H9 (cell line): ENCODE results near the gene SPECC1. TPM values are rescaled to one million over a fixed set of nuclear protein-coding genes. Genes with fewer than 3 reads are reported as not detected.

Experiments used
- DNase-seq: peaks from one replicate; pipeline ENCODE4 v3.0.0-alpha.2; 2017
- H2AFZ ChIP-seq: one replicate; pipeline ENCODE4 v1.6.1; 2013; ENCODE audit warnings: mild to moderate bottlenecking, low read length, control low read depth, moderate library complexity
- H2AK5ac ChIP-seq: 2 replicates; pipeline ENCODE4 v1.6.1; 2013; ENCODE audit warnings: low read length, control low read depth, mixed read lengths; ENCODE audit not compliant: insufficient read length
- H2BK120ac ChIP-seq: one replicate; pipeline ENCODE4 v1.6.1; 2013; ENCODE audit warnings: low read depth, mild to moderate bottlenecking, low read length, control low read depth, inconsistent platforms; ENCODE audit not compliant: poor library complexity, severe bottlenecking
- H2BK12ac ChIP-seq: 2 replicates; pipeline ENCODE4 v1.6.1; 2013; ENCODE audit warnings: low read length, control low read depth, mixed read lengths, low read depth; ENCODE audit not compliant: insufficient read length
- H2BK15ac ChIP-seq: 2 replicates; pipeline ENCODE4 v1.6.1; 2013; ENCODE audit warnings: low read depth, low read length, control low read depth
- H2BK20ac ChIP-seq: one replicate; pipeline ENCODE4 v1.6.1; 2013; ENCODE audit warnings: low read depth, mild to moderate bottlenecking, low read length, control low read depth, inconsistent platforms; ENCODE audit not compliant: poor library complexity, severe bottlenecking
- H2BK5ac ChIP-seq: 2 replicates; pipeline ENCODE4 v1.6.1; 2013; ENCODE audit warnings: low read length, control low read depth, mixed read lengths; ENCODE audit not compliant: insufficient read length
- H3K14ac ChIP-seq: 2 replicates; pipeline ENCODE4 v1.6.1; 2013; ENCODE audit warnings: low read length, control low read depth; ENCODE audit not compliant: insufficient read depth
- H3K18ac ChIP-seq: 2 replicates; pipeline ENCODE4 v1.6.1; 2013; ENCODE audit warnings: low read depth, mild to moderate bottlenecking, mixed read lengths, low read length, control low read depth; ENCODE audit not compliant: insufficient read length
- H3K23ac ChIP-seq: 2 replicates; pipeline ENCODE4 v1.6.1; 2013; ENCODE audit warnings: low read length, control low read depth, mixed read lengths, low read depth; ENCODE audit not compliant: insufficient read length
- H3K23me2 ChIP-seq: 2 replicates; pipeline ENCODE4 v1.6.1; 2013; ENCODE audit warnings: low read depth, mild to moderate bottlenecking, mixed read lengths, low read length, control low read depth; ENCODE audit not compliant: insufficient read length, poor library complexity, severe bottlenecking
- H3K27ac ChIP-seq: 2 replicates; pipeline ENCODE4 v1.5.1; 2013; ENCODE audit warnings: low read length, control low read depth, mixed read lengths, low read depth; ENCODE audit not compliant: insufficient read length
- H3K27me3 ChIP-seq: 2 replicates; pipeline ENCODE4 v1.6.1; 2013; ENCODE audit warnings: low read length, control low read depth, inconsistent platforms; ENCODE audit not compliant: insufficient read depth
- H3K4ac ChIP-seq: 2 replicates; pipeline ENCODE4 v1.6.1; 2013; ENCODE audit warnings: low read depth, mild to moderate bottlenecking, control low read depth, inconsistent platforms, low read length, moderate library complexity
- H3K4me1 ChIP-seq: 2 replicates; pipeline ENCODE4 v1.6.1; 2013; ENCODE audit warnings: low read length, control low read depth, inconsistent platforms; ENCODE audit not compliant: insufficient read depth
- H3K4me2 ChIP-seq: 2 replicates; pipeline ENCODE4 v1.6.1; 2013; ENCODE audit warnings: low read length, control low read depth, mixed read lengths; ENCODE audit not compliant: insufficient read length, insufficient read depth
- H3K56ac ChIP-seq: 2 replicates; pipeline ENCODE4 v1.6.1; 2013; ENCODE audit warnings: low read depth, mild to moderate bottlenecking, mixed read lengths, low read length, control low read depth; ENCODE audit not compliant: insufficient read length
- H3K79me1 ChIP-seq: 2 replicates; pipeline ENCODE4 v1.6.1; 2013; ENCODE audit warnings: low read depth, mild to moderate bottlenecking, moderate library complexity, low read length, control low read depth, inconsistent platforms; ENCODE audit not compliant: insufficient read depth, poor library complexity, severe bottlenecking
- H3K79me2 ChIP-seq: 2 replicates; pipeline ENCODE4 v1.6.1; 2013; ENCODE audit warnings: low read length, control low read depth, inconsistent platforms; ENCODE audit not compliant: insufficient read depth
- H3K9ac ChIP-seq: 2 replicates; pipeline ENCODE4 v1.6.1; 2013; ENCODE audit warnings: low read length, control low read depth, mixed read lengths; ENCODE audit not compliant: insufficient read length; ENCODE audit errors: extremely low read depth
- H3K9me3 ChIP-seq: one replicate; pipeline ENCODE4 v1.6.1; 2013; ENCODE audit warnings: low read depth, low read length, inconsistent platforms; ENCODE audit not compliant: control insufficient read depth
- H3T11ph ChIP-seq: one replicate; pipeline ENCODE4 v1.6.1; 2013; ENCODE audit warnings: mild to moderate bottlenecking, low read length, control low read depth, inconsistent platforms
- H4K20me1 ChIP-seq: one replicate; pipeline ENCODE4 v1.6.1; 2013; ENCODE audit not compliant: control insufficient read depth, insufficient read length, insufficient read depth
- H4K5ac ChIP-seq: 2 replicates; pipeline ENCODE4 v1.6.1; 2013; ENCODE audit warnings: low read depth, mild to moderate bottlenecking, mixed read lengths, low read length, control low read depth; ENCODE audit not compliant: insufficient read length
- H4K8ac ChIP-seq: replicated peaks from 2 replicates; pipeline ENCODE4 v1.6.1; 2013; ENCODE audit warnings: low read length, control low read depth, mixed read lengths, low read depth; ENCODE audit not compliant: insufficient read length
- H4K91ac ChIP-seq: 2 replicates; pipeline ENCODE4 v1.6.1; 2013; ENCODE audit warnings: low read depth, mild to moderate bottlenecking, moderate library complexity, mixed read lengths, low read length, control low read depth; ENCODE audit not compliant: insufficient read length
- H3K27ac Mint-ChIP-seq, 3 experiments: 2 replicates in 2 of 3; 3 replicates in 1 of 3; pipeline ENCODE4 v1.8.0; 2020 to 2021; ENCODE audit warnings: mixed read lengths in 3 of 3, mild to moderate bottlenecking in 1 of 3, moderate library complexity in 1 of 3
- H3K27me3 Mint-ChIP-seq: 2 replicates; pipeline ENCODE4 v1.8.0; 2021; ENCODE audit warnings: low read depth, mild to moderate bottlenecking, moderate library complexity, mixed read lengths
- H3K36me3 Mint-ChIP-seq, 3 experiments: 2 replicates in 2 of 3; 3 replicates in 1 of 3; pipeline ENCODE4 v1.8.0; 2020 to 2021; ENCODE audit warnings: low read depth in 3 of 3, mixed read lengths in 3 of 3; ENCODE audit not compliant: insufficient read depth in 1 of 3
- H3K4me1 Mint-ChIP-seq, 2 experiments: 2 replicates each; pipeline ENCODE4 v1.8.0; 2020; ENCODE audit warnings: mixed read lengths in 2 of 2
- H3K4me3 Mint-ChIP-seq, 2 experiments: 2 replicates in 1 of 2; 3 replicates in 1 of 2; pipeline ENCODE4 v1.8.0; 2020 to 2021; ENCODE audit warnings: mild to moderate bottlenecking in 2 of 2, mixed read lengths in 2 of 2, moderate library complexity in 1 of 2
- H3K9me3 Mint-ChIP-seq, 2 experiments: 2 replicates in 1 of 2; 3 replicates in 1 of 2; pipeline ENCODE4 v1.8.0; 2020; ENCODE audit warnings: mild to moderate bottlenecking in 2 of 2, mixed read lengths in 2 of 2, moderate library complexity in 1 of 2
- CTCF ChIP-seq: fragments of 200-600 bp; sonication (generic); conservative IDR thresholded peaks from 3 replicates; pipeline ENCODE4 v1.8.0; 2021; ENCODE audit warnings: antibody characterized with exemption, mild to moderate bottlenecking
- WGBS: extraction: QIAGEN DNeasy Blood & Tissue Kit; methylation state at CpG from one replicate; pipeline ENCODE4 v1.1.7; 2013; ENCODE audit warnings: missing lambda C conversion rate, low lambda C conversion rate, mixed read lengths; ENCODE audit not compliant: insufficient read length; ENCODE audit errors: extremely low coverage; 5-methylcytosine and 5-hydroxymethylcytosine counted together
- total RNA-seq: library from RNA; stranded (reverse); gene quantifications from 2 replicates; pipeline ENCODE4 v1.2.1, GENCODE V29; 2021

The SPECC1 gene
- total RNA-seq, 1 experiment from 2014 or later, result 65.7 TPM

- Histone ChIP-seq H3K56ac (no peak overlapping the region), H3T11ph (no peak overlapping the region), H4K8ac (no peak overlapping the region), H2BK120ac (no peak overlapping the region), H3K23me2 (no peaks in the 10 kb centered on the region), H2BK20ac (no peak overlapping the region), H2BK5ac (no peak overlapping the region), H4K20me1 (no peaks in the 10 kb centered on the region), H3K27me3 (no peaks in the 10 kb centered on the region), H3K27ac (no peak overlapping the region), H2BK15ac (no peak overlapping the region), H4K5ac (no peak overlapping the region), H3K4me2 (no peak overlapping the region), H2AK5ac (no peak overlapping the region), H3K4ac (no peak overlapping the region), H2AFZ (no peak overlapping the region), H3K18ac (no peak overlapping the region), H3K4me1 (peaks cover 15% of the 10 kb centered on the region), H3K9ac (no peak overlapping the region), H3K23ac (no peak overlapping the region), H2BK12ac (no peak overlapping the region), H4K91ac (no peak overlapping the region), H3K79me2 (no peaks in the 10 kb centered on the region), H3K14ac (no peak overlapping the region), H3K9me3 (no peaks in the 10 kb centered on the region), H3K79me1 (no peaks in the 10 kb centered on the region)
- Mint-ChIP-seq H3K36me3 (peaks cover 0 to 8% (median 0%) of the 10 kb centered on the region in 3 experiments; a peak in 1 of 7 replicates), H3K4me1 (peaks cover 44 to 49% of the 10 kb centered on the region in 2 experiments), H3K27ac (peak overlapping the region in 1 of 3 experiments; percentile 65; a peak in 1 of 7 replicates), H3K4me3 (no peak overlapping the region), H3K9me3 (no peaks in the 10 kb centered on the region; a peak in 1 of 5 replicates), H3K27me3 (no peaks in the 10 kb centered on the region; the same call in 1 of the 2 replicates)
- no peak for DNase-seq
- no peak for TF ChIP-seq CTCF
- no CpG with 5 or more reads among the region's 8 CpGs for whole genome bisulfite sequencing
Observed at GRCh38 chr17:20096430-20096829, 87.3 kb downstream of the SPECC1 start.
